Spleen (tissue), 11 donors: ENCODE data around the gene KRTAP4-3. TPM values are rescaled to one million over a fixed set of nuclear protein-coding genes. Genes with fewer than 3 reads are reported as not detected.
"Not testable (repeated sequence)": the region's sequence is repeated elsewhere in the genome, so short reads cannot be mapped to it uniquely, and the experiment has no call there.

Experiments used
- DNase-seq: peaks from one replicate; pipeline ENCODE4 v3.0.0-alpha.2; 2020
- H3K27ac ChIP-seq, 8 donors: fragments of 200-600 bp; sonication (generic) in 7 of 8; 1 replicate in 4 of 8; 2 replicates in 4 of 8; pipeline versions ENCODE4 v1.5.0 to v1.8.0; 2016 to 2021; ENCODE audit warnings: inconsistent platforms in 4 of 8, mild to moderate bottlenecking in 4 of 8, moderate library complexity in 1 of 8
- H3K27me3 ChIP-seq, 7 donors: fragments of 200-600 bp; sonication (generic) in 6 of 7; replicated peaks in 1 of 7; 1 replicate in 4 of 7; 2 replicates in 3 of 7; pipeline versions ENCODE4 v1.5.0 to v1.8.0; 2016 to 2021; ENCODE audit warnings: inconsistent platforms in 3 of 7, mild to moderate bottlenecking in 1 of 7
- H3K36me3 ChIP-seq, 6 donors: fragments of 200-600 bp; sonication (generic) in 5 of 6; 1 replicate in 4 of 6; 2 replicates in 2 of 6; pipeline versions ENCODE4 v1.5.0 to v1.8.0; 2016 to 2021; ENCODE audit warnings: inconsistent platforms in 2 of 6
- H3K4me1 ChIP-seq, 6 donors: fragments of 200-600 bp; sonication (generic) in 5 of 6; 1 replicate in 3 of 6; 2 replicates in 3 of 6; pipeline versions ENCODE4 v1.5.0 to v1.8.0; 2016 to 2021; ENCODE audit warnings: inconsistent platforms in 3 of 6
- H3K4me3 ChIP-seq, 8 donors: fragments of 200-600 bp; sonication (generic) in 7 of 8; 1 replicate in 4 of 8; 2 replicates in 4 of 8; pipeline versions ENCODE4 v1.5.0 to v1.8.0; 2016 to 2021; ENCODE audit warnings: inconsistent platforms in 4 of 8, mild to moderate bottlenecking in 4 of 8, moderate library complexity in 2 of 8
- H3K9me3 ChIP-seq, 8 donors: fragments of 200-600 bp; sonication (generic) in 7 of 8; 1 replicate in 4 of 8; 2 replicates in 4 of 8; pipeline versions ENCODE4 v1.5.0 to v1.8.0; 2016 to 2021; ENCODE audit warnings: inconsistent platforms in 4 of 8
- POLR2A ChIP-seq, 3 donors: fragments of 450-650 bp; IDR thresholded peaks; one replicate each; pipeline ENCODE4 v1.5.1; 2017; ENCODE audit warnings: antibody characterized with exemption in 3 of 3, mild to moderate bottlenecking in 1 of 3
- POLR2AphosphoS5 ChIP-seq, 3 donors: sonication (generic); formaldehyde crosslinking; IDR thresholded peaks; one replicate each; pipeline ENCODE4 v1.5.1; 2017; ENCODE audit warnings: antibody characterized with exemption in 3 of 3
- WGBS, 5 donors: extraction: QIAGEN DNeasy Blood & Tissue Kit in 3 of 5; methylation state at CpG; one replicate each; pipeline versions ENCODE4 v1.1.5 to v1.1.7; 2013 to 2018; 5-methylcytosine and 5-hydroxymethylcytosine counted together
- intact Hi-C: fragments of 100-400 bp; cut with DNase I; formaldehyde crosslinking; loops from one replicate; pipeline ENCODE4 v1.15.0; 2023; ENCODE audit warnings: low total_unique reads
- polyA plus RNA-seq, 3 donors: library from polyadenylated mRNA; stranded (reverse); fragments of 200-250 nt; gene quantifications; one replicate each; pipeline ENCODE4 v1.2.1, GENCODE V29; 2013
- total RNA-seq, 7 donors: library from RNA; depleted of rRNA in 3 of 7; stranded (reverse); fragments of >200 nt in 3 of 7; fragmentation: NEBNext Ultra II Directional in 4 of 7; extraction: Animal tissue kit (Norgen Biotek cat#: 25700) in 4 of 7; gene quantifications; one replicate each; pipeline versions ENCODE4 v1.1.0 to v1.2.1, GENCODE V29; 2016 to 2021
- TF ChIP-seq, protein P1 (sequence below), 11 experiments: fragments of 200-600 bp in 7 of 11; fragments of 450-650 bp in 4 of 11; sonication (generic) in 4 of 11; IDR thresholded peaks in 8 of 11; conservative IDR thresholded peaks in 3 of 11; 1 replicate in 7 of 11; 2 replicates in 4 of 11; pipeline versions ENCODE4 v1.4.0 to v1.8.0; 2016 to 2021; ENCODE audit warnings: antibody characterized with exemption in 11 of 11, inconsistent platforms in 4 of 11, mild to moderate bottlenecking in 1 of 11
- donor health status: healthy with polysubstance abuse.
- donor health status: DM: no; HTN: no; CAD: no; lungs with moderate emphysema.
- donor health status: DM: no; HTN: no; CAD: no.
- donor health status: Bipolar disorder and iron deficiency.
- donor health status: healthy.
- donor health status: DM: no; HTN: no; CAD: no.
- donor health status: DM: yes; HTN: yes; CAD: no.

KRTAP4-3 gene
- total and polyA plus RNA-seq, 10 donors: not detected

- H3K4me1 ChIP-seq: peaks cover 3 to 44% (median 16%) of the 10 kb centered on the region in 6 donors
- peaks cover 0 to 6% (median 0%) of the 10 kb centered on the region in 8 donors for H3K9me3 ChIP-seq
- TF ChIP-seq POLR2AphosphoS5 (IDR thresholded peaks at IDR 0.05) (no peak), POLR2A (IDR thresholded peaks at IDR 0.05) (no peak)
- TF ChIP-seq, protein P1, sequence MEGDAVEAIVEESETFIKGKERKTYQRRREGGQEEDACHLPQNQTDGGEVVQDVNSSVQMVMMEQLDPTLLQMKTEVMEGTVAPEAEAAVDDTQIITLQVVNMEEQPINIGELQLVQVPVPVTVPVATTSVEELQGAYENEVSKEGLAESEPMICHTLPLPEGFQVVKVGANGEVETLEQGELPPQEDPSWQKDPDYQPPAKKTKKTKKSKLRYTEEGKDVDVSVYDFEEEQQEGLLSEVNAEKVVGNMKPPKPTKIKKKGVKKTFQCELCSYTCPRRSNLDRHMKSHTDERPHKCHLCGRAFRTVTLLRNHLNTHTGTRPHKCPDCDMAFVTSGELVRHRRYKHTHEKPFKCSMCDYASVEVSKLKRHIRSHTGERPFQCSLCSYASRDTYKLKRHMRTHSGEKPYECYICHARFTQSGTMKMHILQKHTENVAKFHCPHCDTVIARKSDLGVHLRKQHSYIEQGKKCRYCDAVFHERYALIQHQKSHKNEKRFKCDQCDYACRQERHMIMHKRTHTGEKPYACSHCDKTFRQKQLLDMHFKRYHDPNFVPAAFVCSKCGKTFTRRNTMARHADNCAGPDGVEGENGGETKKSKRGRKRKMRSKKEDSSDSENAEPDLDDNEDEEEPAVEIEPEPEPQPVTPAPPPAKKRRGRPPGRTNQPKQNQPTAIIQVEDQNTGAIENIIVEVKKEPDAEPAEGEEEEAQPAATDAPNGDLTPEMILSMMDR (IDR thresholded peaks at IDR 0.05 in 8 of 11, conservative IDR thresholded peaks at IDR 0.05 in 3 of 11): no peak
- no peaks in the 10 kb centered on the region for H3K27me3 ChIP-seq
- DNase-seq: no peak
- intact Hi-C loops: no loop called here
- no peaks in the 10 kb centered on the region for H3K36me3 ChIP-seq
- H3K4me3 ChIP-seq: no peak overlapping the region
- H3K27ac ChIP-seq: no peak overlapping the region
- 79 to 99% (median 94%) methylated on average over 2 of the region's 2 CpGs for WGBS, 5 donors
Observed at GRCh38 chr17:41125064-41125463, 43.0 kb downstream of the KRTAP4-3 start.

DNA sequence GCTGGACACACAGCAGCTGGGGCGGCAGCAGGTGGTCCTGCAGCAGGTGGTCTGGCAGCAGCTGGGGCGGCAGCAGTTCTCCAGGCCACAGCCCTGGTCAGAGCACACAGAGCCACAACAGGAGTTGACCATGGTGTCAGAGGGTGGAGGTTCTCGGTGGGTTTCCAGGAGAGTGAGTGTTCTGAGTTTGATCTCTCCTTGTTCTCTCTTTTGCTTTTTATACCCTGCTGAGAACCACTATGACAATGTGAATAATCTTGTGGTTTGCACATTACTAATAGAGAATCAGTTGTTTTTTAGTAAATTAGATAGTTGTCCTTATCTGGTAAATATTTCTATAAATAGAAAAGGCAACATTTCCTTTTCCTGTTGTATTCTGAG is 44.0 kb downstream of the KRTAP4-3 start, which contains the start of gene KRTAP4-12:
TSS of gene KRTAP4-12 (minus strand) at position 192 of the 381 bp plus-strand sequence. CDS start at position 132, 60 bp downstream.
- H3K9me3 ChIP-seq, H3K27me3 ChIP-seq, H3K4me3 ChIP-seq, intact Hi-C loops, H3K27ac ChIP-seq, H3K36me3 ChIP-seq, DNase-seq: not testable (repeated sequence)
- WGBS, 5 donors: 63 to 88% (median 67%) methylated on average over 1 to 3 of the region's 3 CpGs
- peaks cover 3 to 54% (median 20%) of the 10 kb centered on the region in 6 donors for H3K4me1 ChIP-seq

DNA sequence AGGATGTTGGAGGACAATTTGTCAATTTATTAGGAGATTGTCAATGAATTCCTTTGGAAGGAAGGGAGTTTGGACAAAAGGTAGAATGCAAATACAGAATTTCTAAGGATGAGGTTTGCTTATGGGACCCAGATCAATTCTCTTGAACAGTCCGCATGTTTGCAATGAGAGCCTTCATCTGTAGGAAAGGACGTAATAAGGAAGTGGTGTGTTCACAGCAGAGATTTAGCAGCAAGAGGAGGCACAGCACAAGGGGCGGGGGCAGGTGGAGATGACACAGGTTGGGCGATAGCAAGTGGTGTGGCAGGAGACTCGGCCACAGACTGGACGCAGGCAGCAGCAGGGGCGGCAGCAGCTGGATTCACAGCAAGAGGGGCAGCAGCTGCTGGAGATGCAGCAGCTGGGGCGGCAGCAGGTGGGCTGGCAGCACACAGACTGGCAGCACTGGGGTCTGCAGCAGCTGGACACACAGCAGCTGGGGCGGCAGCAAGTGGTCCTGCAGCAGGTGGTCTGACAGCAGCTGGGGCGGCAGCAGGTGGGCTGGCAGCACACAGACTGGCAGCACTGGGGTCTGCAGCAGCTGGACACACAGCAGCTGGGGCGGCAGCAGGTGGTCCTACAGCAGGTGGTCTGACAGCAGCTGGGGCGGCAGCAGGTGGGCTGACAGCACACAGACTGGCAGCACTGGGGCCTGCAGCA is 44.6 kb downstream of the KRTAP4-3 start:
- peaks cover 3 to 60% (median 20%) of the 10 kb centered on the region in 6 donors for H3K4me1 ChIP-seq
- H3K27ac ChIP-seq, H3K9me3 ChIP-seq, H3K4me3 ChIP-seq, H3K27me3 ChIP-seq, DNase-seq, intact Hi-C loops, H3K36me3 ChIP-seq: not testable (repeated sequence)
- WGBS, 5 donors: 81 to 87% (median 85%) methylated on average over 11 to 12 of the region's 12 CpGs

- H3K36me3 ChIP-seq: no peaks in the 10 kb centered on the region
- peaks cover 0 to 6% (median 0%) of the 10 kb centered on the region in 8 donors for H3K9me3 ChIP-seq
- no peak for DNase-seq
- H3K27me3 ChIP-seq: no peaks in the 10 kb centered on the region
- H3K27ac ChIP-seq: no peak overlapping the region
- peaks cover 3 to 70% (median 20%) of the 10 kb centered on the region in 6 donors for H3K4me1 ChIP-seq
- 80 to 96% (median 89%) methylated on average over 2 of the region's 2 CpGs for WGBS, 5 donors
- H3K4me3 ChIP-seq: no peak overlapping the region
- intact Hi-C loops: no loop called here
- TF ChIP-seq POLR2A (IDR thresholded peaks at IDR 0.05) (no peak), POLR2AphosphoS5 (IDR thresholded peaks at IDR 0.05) (no peak)
- TF ChIP-seq, protein P1 (IDR thresholded peaks at IDR 0.05 in 8 of 11, conservative IDR thresholded peaks at IDR 0.05 in 3 of 11): no peak
Observed at GRCh38 chr17:41121742-41122141, 46.3 kb downstream of the KRTAP4-3 start.
